Measurements from ENCODE around the gene ITPRID1. TPM values are rescaled to one million over a fixed set of nuclear protein-coding genes. Genes with fewer than 3 reads are reported as not detected.
"Not testable (repeated sequence)": the region's sequence is repeated elsewhere in the genome, so short reads cannot be mapped to it uniquely, and the experiment has no call there.

Gene ITPRID1
- total RNA-seq, 2 donors from 2014 or later = not detected

- Histone ChIP-seq H3K4me3 (no peak overlapping the region), H3K9me3 (no peaks in the 10 kb centered on the region), H3K27me3 (no peaks in the 10 kb centered on the region), H3K36me3 (no peaks in the 10 kb centered on the region), H3K27ac (no peak overlapping the region), H3K4me1 (no peaks in the 10 kb centered on the region)
- TF ChIP-seq CTCF (IDR thresholded peaks at IDR 0.05) = no peak
- no peak for DNase-seq (ENCODE audit: low spot score)
Measured at GRCh38 chr7:31529103-31529502, 15.2 kb downstream of the ITPRID1 start.

- H3K27me3 ChIP-seq; DNase-seq (ENCODE audit: low spot score); H3K4me1 ChIP-seq; H3K4me3 ChIP-seq; H3K9me3 ChIP-seq; H3K36me3 ChIP-seq; H3K27ac ChIP-seq: not testable (repeated sequence)
Measured at GRCh38 chr7:31540651-31541185, 26.8 kb downstream of the ITPRID1 start.

GRCh38 chr7:31545549-31545948, 31.7 kb downstream of the ITPRID1 start:
- Histone ChIP-seq H3K36me3 (no peaks in the 10 kb centered on the region), H3K4me1 (no peaks in the 10 kb centered on the region), H3K4me3 (no peak overlapping the region), H3K9me3 (no peaks in the 10 kb centered on the region), H3K27ac (no peak overlapping the region), H3K27me3 (no peaks in the 10 kb centered on the region)
- TF ChIP-seq CTCF (IDR thresholded peaks at IDR 0.05) = no peak
- no peak for DNase-seq (ENCODE audit: low spot score)

GRCh38 chr7:31549611-31550010, 35.7 kb downstream of the ITPRID1 start:
- H3K9me3 ChIP-seq = no peaks in the 10 kb centered on the region
- no peaks in the 10 kb centered on the region for H3K4me1 ChIP-seq
- no peaks in the 10 kb centered on the region for H3K36me3 ChIP-seq
- no peak overlapping the region for H3K4me3 ChIP-seq
- H3K27me3 ChIP-seq = no peaks in the 10 kb centered on the region
- TF ChIP-seq CTCF (IDR thresholded peaks at IDR 0.05) = no peak
- H3K27ac ChIP-seq = no peak overlapping the region
- DNase-seq (ENCODE audit: low spot score) = no peak

GRCh38 chr7:31550432-31550831, 36.5 kb downstream of the ITPRID1 start:
- TF ChIP-seq CTCF (IDR thresholded peaks at IDR 0.05) = no peak
- Histone ChIP-seq H3K36me3 (no peaks in the 10 kb centered on the region), H3K4me1 (no peaks in the 10 kb centered on the region), H3K9me3 (no peaks in the 10 kb centered on the region), H3K27me3 (no peaks in the 10 kb centered on the region), H3K27ac (no peak overlapping the region), H3K4me3 (no peak overlapping the region)
- DNase-seq (ENCODE audit: low spot score) = no peak

DNA sequence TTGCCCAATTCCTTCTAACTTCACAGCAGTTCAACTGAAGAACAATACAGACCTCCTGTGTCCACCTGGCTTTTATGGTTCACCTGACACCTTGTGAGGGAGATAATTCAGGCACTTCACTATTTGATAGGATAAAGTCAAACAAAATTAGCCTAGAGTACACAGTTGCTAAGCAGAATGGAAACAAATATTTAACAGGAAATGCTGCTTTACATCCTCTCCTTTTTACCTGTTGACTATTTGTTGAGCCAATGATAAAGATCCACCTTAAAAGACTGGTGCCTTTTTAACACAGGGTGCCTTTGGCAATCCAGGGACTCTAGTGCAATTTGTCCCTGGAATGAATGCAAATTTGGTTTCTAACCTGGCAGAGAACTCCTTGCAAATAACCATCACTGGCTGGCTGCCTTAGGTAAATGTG, 39.8 kb downstream of the ITPRID1 start:
- Histone ChIP-seq H3K4me1 (no peaks in the 10 kb centered on the region), H3K9me3 (no peaks in the 10 kb centered on the region)
- no peak for TF ChIP-seq CTCF (IDR thresholded peaks at IDR 0.05)

More for the DNA sequence above, 39.8 kb downstream of the ITPRID1 start:
- Histone ChIP-seq H3K36me3 (no peaks in the 10 kb centered on the region), H3K4me3 (no peak overlapping the region), H3K27ac (no peak overlapping the region), H3K27me3 (no peaks in the 10 kb centered on the region)
- DNase-seq (ENCODE audit: low spot score) = no peak

Measured in right atrium auricular region (tissue), 2 donors.